Type B pancreatic cell (in vitro differentiated cells): ENCODE results near the gene JAG2. TPM values are rescaled to one million over a fixed set of nuclear protein-coding genes. Genes with fewer than 3 reads are reported as not detected.

ENCODE experiments used
- DNase-seq: peaks from one replicate; pipeline ENCODE4 v3.0.0; 2021; ENCODE audit warnings: mixed read lengths; ENCODE audit not compliant: unreplicated experiment; ENCODE audit errors: extremely low spot score
- H3K27ac Mint-ChIP-seq: 2 replicates; pipeline ENCODE4 v1.8.0; 2021; ENCODE audit warnings: mild to moderate bottlenecking, mixed read lengths
- H3K27me3 Mint-ChIP-seq: 2 replicates; pipeline ENCODE4 v1.8.0; 2021; ENCODE audit warnings: mixed read lengths
- H3K36me3 Mint-ChIP-seq: 2 replicates; pipeline ENCODE4 v1.8.0; 2021; ENCODE audit warnings: mixed read lengths
- H3K4me1 Mint-ChIP-seq: one replicate; pipeline ENCODE4 v1.8.0; 2021; ENCODE audit warnings: mixed read lengths; ENCODE audit not compliant: unreplicated experiment
- H3K4me3 Mint-ChIP-seq: 2 replicates; pipeline ENCODE4 v1.8.0; 2021; ENCODE audit warnings: mild to moderate bottlenecking, mixed read lengths
- H3K9me3 Mint-ChIP-seq: 2 replicates; pipeline ENCODE4 v1.8.0; 2021; ENCODE audit warnings: mixed read lengths
- CTCF ChIP-seq: fragments of 200-600 bp; sonication (generic); conservative IDR thresholded peaks from 2 replicates; pipeline ENCODE4 v1.5.0; 2021; ENCODE audit warnings: antibody characterized with exemption, mild to moderate bottlenecking
- total RNA-seq: library from RNA; stranded (reverse); gene quantifications from 2 replicates; pipeline ENCODE4 v1.2.1, GENCODE V29; 2021; ENCODE audit warnings: low replicate concordance

Gene JAG2
- total RNA-seq, 1 donor from 2014 or later, result 16.5 TPM

GRCh38 chr14:105213361-105213760 lies 44.8 kb upstream of the JAG2 start:
- DNase-seq, result no peak
- no peak for TF ChIP-seq CTCF
- Mint-ChIP-seq H3K36me3 (peaks cover 4% of the 10 kb centered on the region), H3K9me3 (no peaks in the 10 kb centered on the region), H3K4me1 (no peaks in the 10 kb centered on the region), H3K27me3 (no peaks in the 10 kb centered on the region), H3K4me3 (no peak overlapping the region), H3K27ac (no peak overlapping the region)

GRCh38 chr14:105212541-105213300 lies 44.1 kb upstream of the JAG2 start:
- TF ChIP-seq CTCF, result no peak
- H3K36me3 Mint-ChIP-seq, result peaks cover 4% of the 10 kb centered on the region

GRCh38 chr14:105211758-105212089 lies 43.1 kb upstream of the JAG2 start:
- no peak for DNase-seq
- H3K4me3 Mint-ChIP-seq, result no peak overlapping the region
- no peak for TF ChIP-seq CTCF
- peaks cover 4% of the 10 kb centered on the region for H3K36me3 Mint-ChIP-seq
- no peaks in the 10 kb centered on the region for H3K4me1 Mint-ChIP-seq
- no peaks in the 10 kb centered on the region for H3K27me3 Mint-ChIP-seq
- H3K27ac Mint-ChIP-seq, result no peak overlapping the region
- H3K9me3 Mint-ChIP-seq, result no peaks in the 10 kb centered on the region

More at GRCh38 chr14:105212541-105213300, 44.1 kb upstream of the JAG2 start:
- H3K4me3 Mint-ChIP-seq, result no peak overlapping the region
- no peaks in the 10 kb centered on the region for H3K9me3 Mint-ChIP-seq
- no peak overlapping the region for H3K27ac Mint-ChIP-seq
- no peaks in the 10 kb centered on the region for H3K27me3 Mint-ChIP-seq
- no peaks in the 10 kb centered on the region for H3K4me1 Mint-ChIP-seq
- DNase-seq, result no peak

GRCh38 chr14:105211086-105211757 lies 42.6 kb upstream of the JAG2 start:
- no peak for DNase-seq
- no peak overlapping the region for H3K27ac Mint-ChIP-seq
- no peaks in the 10 kb centered on the region for H3K9me3 Mint-ChIP-seq
- TF ChIP-seq CTCF, result no peak
- H3K27me3 Mint-ChIP-seq, result no peaks in the 10 kb centered on the region
- no peaks in the 10 kb centered on the region for H3K4me1 Mint-ChIP-seq
- no peak overlapping the region for H3K4me3 Mint-ChIP-seq
- peaks cover 4% of the 10 kb centered on the region for H3K36me3 Mint-ChIP-seq

GRCh38 chr14:105210266-105211025 lies 41.9 kb upstream of the JAG2 start:
- Mint-ChIP-seq H3K27ac (no peak overlapping the region), H3K36me3 (peaks cover 4% of the 10 kb centered on the region), H3K27me3 (no peaks in the 10 kb centered on the region), H3K4me1 (no peaks in the 10 kb centered on the region), H3K4me3 (no peak overlapping the region), H3K9me3 (no peaks in the 10 kb centered on the region)
- TF ChIP-seq CTCF, result no peak
- no peak for DNase-seq
